ENCODE measurements around the gene MSH2. TPM values are rescaled to one million over a fixed set of nuclear protein-coding genes. Genes with fewer than 3 reads are reported as not detected.
"Not testable (repeated sequence)": the region's sequence is repeated elsewhere in the genome, so short reads cannot be mapped to it uniquely, and the experiment has no call there.

Gene MSH2
- total RNA-seq: 21.8 and 22.6 TPM in 2 replicates

GRCh38 chr2:47402805-47403608, at the start of gene MSH2:
MSH2 (plus strand) TSS chr2:47403156; CDS start chr2:47403192, 36 bp downstream.
- DNase-seq (ENCODE audit: low read depth in 2 of 2): peak; percentile 95

- peak; percentile 35 to 89 for DNase-seq (ENCODE audit: low read depth in 2 of 2)
Observed at GRCh38 chr2:47354013-47354847, 48.7 kb upstream of the MSH2 start.

- no peak for DNase-seq (ENCODE audit: low read depth in 2 of 2)
Observed at GRCh38 chr2:47354848-47355204, 48.1 kb upstream of the MSH2 start.

- DNase-seq (ENCODE audit: low read depth in 2 of 2): peak; percentile 21 to 75
Observed at GRCh38 chr2:47357483-47357882, 45.5 kb upstream of the MSH2 start.

- no peak for DNase-seq (ENCODE audit: low read depth in 2 of 2)
Observed at GRCh38 chr2:47359375-47359868, 43.5 kb upstream of the MSH2 start.

- no peak for DNase-seq (ENCODE audit: low read depth in 2 of 2)
Observed at GRCh38 chr2:47360283-47360682, 42.7 kb upstream of the MSH2 start.

GRCh38 chr2:47360927-47361326, 42.0 kb upstream of the MSH2 start:
- peak in 1 of 2 donors; percentile 38 for DNase-seq (ENCODE audit: low read depth in 2 of 2)

- not testable (repeated sequence) for DNase-seq (ENCODE audit: low read depth in 2 of 2)
Observed at GRCh38 chr2:47361505-47362229, 41.3 kb upstream of the MSH2 start.

GRCh38 chr2:47373747-47374146, 29.2 kb upstream of the MSH2 start:
- DNase-seq (ENCODE audit: low read depth in 2 of 2): peak in 1 of 2 donors; percentile 11

GRCh38 chr2:47375307-47375706, 27.6 kb upstream of the MSH2 start:
- no peak for DNase-seq (ENCODE audit: low read depth in 2 of 2)

- DNase-seq (ENCODE audit: low read depth in 2 of 2): no peak
Observed at GRCh38 chr2:47379384-47379783, 23.6 kb upstream of the MSH2 start.

GRCh38 chr2:47381408-47381807, 21.5 kb upstream of the MSH2 start:
- no peak for DNase-seq (ENCODE audit: low read depth in 2 of 2)

- DNase-seq (ENCODE audit: low read depth in 2 of 2): no peak
Observed at GRCh38 chr2:47386551-47386950, 16.4 kb upstream of the MSH2 start.

GRCh38 chr2:47388888-47389287, 14.1 kb upstream of the MSH2 start:
- no peak for DNase-seq (ENCODE audit: low read depth in 2 of 2)

- no peak for DNase-seq (ENCODE audit: low read depth in 2 of 2)
Observed at GRCh38 chr2:47389692-47390091, 13.3 kb upstream of the MSH2 start.

GRCh38 chr2:47401789-47402554, 984 bp upstream of the MSH2 start:
- DNase-seq (ENCODE audit: low read depth in 2 of 2): no peak

- peak; percentile 11 to 30 for DNase-seq (ENCODE audit: low read depth in 2 of 2)
Observed at GRCh38 chr2:47402555-47402804, 476 bp upstream of the MSH2 start.

GRCh38 chr2:47403609-47404193, 745 bp downstream of the MSH2 start:
- DNase-seq (ENCODE audit: low read depth in 2 of 2): peak in 1 of 2 donors; percentile 28

GRCh38 chr2:47404356-47404755, 1.4 kb downstream of the MSH2 start:
- no peak for DNase-seq (ENCODE audit: low read depth in 2 of 2)

GRCh38 chr2:47405757-47406156, 2.8 kb downstream of the MSH2 start:
- peak in 1 of 2 donors; percentile 33 for DNase-seq (ENCODE audit: low read depth in 2 of 2)
